ENCODE results near the gene ABCC1. TPM values are rescaled to one million over a fixed set of nuclear protein-coding genes. Genes with fewer than 3 reads are reported as not detected.
A peak's percentile ranks its signal among the peaks of the same experiment; 100 is the strongest.

The ABCC1 gene
- total and polyA plus RNA-seq, 12 donors, result 12.4 to 38.8 (median 28.0) TPM

DNA sequence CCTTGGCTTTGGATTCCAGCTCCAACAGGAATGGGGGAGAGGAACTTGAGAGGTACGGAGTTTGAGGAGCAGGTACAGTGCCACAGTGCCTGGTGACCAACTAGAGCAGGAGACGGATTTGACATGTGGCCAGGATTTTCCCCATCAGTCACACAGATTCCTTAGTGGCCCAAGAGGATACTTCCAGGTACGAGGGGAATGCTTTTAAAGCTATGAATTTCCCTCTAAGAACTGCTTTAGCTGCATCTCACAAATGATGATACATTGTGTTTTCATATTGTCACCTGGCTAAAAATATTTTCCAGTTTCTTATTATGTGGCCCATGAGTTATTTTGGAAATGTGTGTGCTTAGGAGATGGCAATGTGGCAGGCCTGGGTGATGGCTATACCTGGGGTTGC, 175.6 kb downstream of the ABCC1 start:
- Histone ChIP-seq H3K4me3 (no peak overlapping the region), H3K9me3 (replicated peaks in 1 of 3) (no peaks in the 10 kb centered on the region), H3K27ac (no peak overlapping the region), H3K36me3 (replicated peaks in 1 of 2) (peaks cover 0 to 22% of the 10 kb centered on the region in 2 donors), H3K27me3 (no peaks in the 10 kb centered on the region), H3K4me1 (replicated peaks in 1 of 2) (no peaks in the 10 kb centered on the region)
- WGBS, 4 donors, result 97 to 100% (median 97%) methylated on average over 3 of the region's 3 CpGs
- intact Hi-C loops (cut with DNase I), result loop anchor here (5.0 to 10.0 kb wide), 2 partner anchors 240 to 248 kb away; partner anchors contain the start of gene CEP20 (in 1 of the 2)
- DNase-seq, result no peak
- no peak for TF ChIP-seq POLR2A (IDR thresholded peaks at IDR 0.05)
- TF ChIP-seq CTCF (IDR thresholded peaks at IDR 0.05), result no peak

DNA sequence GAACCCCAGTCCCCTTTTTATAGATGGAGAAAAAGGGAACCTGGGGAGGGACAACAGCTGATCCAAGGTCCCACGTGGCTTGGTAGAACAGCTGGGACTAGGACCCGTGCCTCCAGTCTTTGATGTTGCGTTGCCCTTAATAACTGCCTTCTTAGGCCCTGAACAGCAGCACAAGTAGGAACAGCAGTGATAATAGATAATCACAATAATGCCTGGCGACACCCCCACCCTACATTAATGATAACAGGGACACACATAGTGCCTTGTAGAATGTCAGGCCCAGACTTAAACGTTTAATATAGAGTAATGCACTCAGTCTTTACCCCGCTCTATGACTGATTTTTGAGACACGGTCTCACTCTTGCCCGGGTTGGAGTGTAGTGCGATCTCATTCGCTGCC, 177.5 kb downstream of the ABCC1 start:
- Histone ChIP-seq H3K4me3 (no peak overlapping the region), H3K9me3 (replicated peaks in 1 of 3) (no peaks in the 10 kb centered on the region), H3K4me1 (replicated peaks in 1 of 2) (no peaks in the 10 kb centered on the region), H3K36me3 (replicated peaks in 1 of 2) (peaks cover 0 to 19% of the 10 kb centered on the region in 2 donors), H3K27me3 (no peaks in the 10 kb centered on the region), H3K27ac (no peak overlapping the region)
- WGBS, 4 donors, result 78 to 82% (median 80%) methylated on average over 10 of the region's 10 CpGs
- DNase-seq, result no peak
- intact Hi-C loops (cut with DNase I), result loop anchor here (5.0 to 10.0 kb wide), 2 partner anchors 242 to 250 kb away; partner anchors contain the start of gene CEP20 (in 1 of the 2)
- TF ChIP-seq POLR2A (IDR thresholded peaks at IDR 0.05) (no peak), CTCF (IDR thresholded peaks at IDR 0.05) (no peak)

DNA sequence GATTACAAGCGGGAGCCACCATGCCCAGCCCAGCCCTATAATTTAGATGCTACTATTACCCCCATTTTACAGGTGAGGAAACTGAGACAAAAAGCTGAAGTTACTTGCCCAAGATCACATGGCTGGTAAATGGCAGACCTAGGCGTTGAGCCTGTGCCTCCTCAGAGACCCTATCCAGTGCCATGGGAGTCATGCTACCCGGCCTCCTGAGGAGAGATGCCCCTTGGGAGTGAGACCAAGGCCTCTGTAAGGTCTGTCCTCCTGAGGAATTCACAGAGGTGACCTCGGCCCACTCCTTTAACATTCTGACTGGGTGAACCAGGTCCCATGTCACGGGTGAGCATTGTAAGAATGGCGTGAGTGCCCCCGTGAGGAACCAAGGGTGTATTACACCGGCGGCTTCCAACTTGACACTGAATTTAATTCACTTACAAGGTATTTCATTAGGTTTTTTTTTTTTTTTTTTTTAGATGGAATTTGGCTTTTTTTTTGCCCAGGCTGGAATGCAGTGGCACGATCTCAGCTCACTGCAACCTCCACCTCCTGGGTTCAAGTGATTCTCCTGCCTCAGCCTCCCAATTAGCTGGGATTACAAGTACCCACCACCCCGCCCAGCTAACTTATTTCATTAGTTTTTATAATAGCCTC, 178.2 kb downstream of the ABCC1 start:
- Histone ChIP-seq H3K36me3 (replicated peaks in 1 of 2) (peaks cover 0 to 13% of the 10 kb centered on the region in 2 donors), H3K4me3 (no peak overlapping the region), H3K4me1 (replicated peaks in 1 of 2) (no peaks in the 10 kb centered on the region), H3K27me3 (no peaks in the 10 kb centered on the region), H3K9me3 (replicated peaks in 1 of 3) (no peaks in the 10 kb centered on the region), H3K27ac (no peak overlapping the region)
- intact Hi-C loops (cut with DNase I), result loop anchor here (5.0 to 10.0 kb wide), 2 partner anchors 243 to 250 kb away; partner anchors contain the start of gene CEP20 (in 1 of the 2)
- TF ChIP-seq POLR2A (IDR thresholded peaks at IDR 0.05) (no peak), CTCF (IDR thresholded peaks at IDR 0.05) (peak; percentile 87 to 97 (median 90))
- WGBS, 4 donors, result 31 to 69% (median 32%) methylated on average over 5 to 11 of the region's 11 CpGs
- peak; percentile 58 to 90 (median 80) for DNase-seq

GRCh38 chr16:16131204-16131603, 181.8 kb downstream of the ABCC1 start:
- 78 to 89% (median 86%) methylated on average over 3 of the region's 3 CpGs for WGBS, 4 donors
- Histone ChIP-seq H3K4me3 (no peak overlapping the region), H3K27ac (no peak overlapping the region), H3K9me3 (replicated peaks in 1 of 3) (no peaks in the 10 kb centered on the region), H3K27me3 (no peaks in the 10 kb centered on the region), H3K36me3 (replicated peaks in 1 of 2) (peaks cover 0 to 28% of the 10 kb centered on the region in 2 donors), H3K4me1 (replicated peaks in 1 of 2) (no peaks in the 10 kb centered on the region)
- intact Hi-C loops (cut with DNase I), result loop anchor here in 1 of 2 donors (5.0 kb wide), 1 partner anchor 369 kb away; no protein-coding TSS in a partner anchor
- DNase-seq, result no peak
- no peak for TF ChIP-seq POLR2A (IDR thresholded peaks at IDR 0.05)
- TF ChIP-seq CTCF (IDR thresholded peaks at IDR 0.05), result no peak

Data from adrenal gland (tissue), 12 donors.